ENCODE measurements around the gene CHRND.

The CHRND gene

DNA sequence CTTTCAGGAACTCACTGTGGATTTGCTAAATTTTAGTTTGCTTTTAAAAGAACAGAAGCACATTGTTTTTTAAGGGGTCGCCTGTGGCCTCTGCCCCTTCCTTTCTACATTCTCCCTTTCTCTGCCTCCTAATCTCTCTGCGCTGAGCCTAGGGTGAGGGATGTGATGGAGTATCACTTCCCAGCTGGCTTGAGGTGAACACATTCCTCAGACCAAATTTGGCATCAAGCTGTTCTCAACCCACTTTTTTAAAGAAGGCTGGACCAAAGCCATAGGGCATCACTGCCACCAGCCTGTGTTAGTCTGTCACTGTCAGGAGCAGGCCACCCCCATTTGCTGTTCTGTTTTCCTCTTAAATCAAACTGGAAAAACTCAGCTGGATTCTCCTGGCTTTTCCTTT, 51.9 kb downstream of the CHRND start:
- DNase-seq, result no peak

GRCh38 chr2:232578626-232579025, 52.7 kb downstream of the CHRND start:
- no peak for DNase-seq

GRCh38 chr2:232580648-232580981, 54.7 kb downstream of the CHRND start:
- no peak for DNase-seq

DNA sequence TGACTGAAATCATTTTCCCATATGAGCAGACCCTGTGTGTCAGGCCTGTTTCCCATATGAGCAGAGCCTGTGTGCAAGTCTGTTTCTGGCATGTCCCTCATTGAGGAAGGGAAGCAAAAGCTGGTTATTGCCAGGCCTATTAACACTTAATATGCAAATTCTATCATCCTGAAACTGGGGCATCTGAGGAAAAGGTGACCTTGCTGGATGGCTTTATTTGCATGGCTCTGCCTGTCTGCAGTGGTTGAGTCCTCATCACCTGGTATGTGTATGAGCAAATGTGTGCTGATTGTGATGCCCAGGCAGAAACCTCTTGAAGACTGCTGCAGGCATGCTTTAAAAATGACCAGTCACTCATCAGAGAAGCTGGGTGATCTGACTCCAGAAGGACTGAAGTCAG, 55.8 kb downstream of the CHRND start:
- no peak for DNase-seq

- no peak for DNase-seq
These were observed 58.3 kb downstream of the CHRND start for GRCh38 chr2:232584238-232584637.
